ENCODE results near the gene OSGEP.
A peak's percentile ranks its signal among the peaks of the same experiment; 100 is the strongest.
"Not testable (repeated sequence)": the region's sequence is repeated elsewhere in the genome, so short reads cannot be mapped to it uniquely, and the experiment has no call there.

The OSGEP gene

DNA sequence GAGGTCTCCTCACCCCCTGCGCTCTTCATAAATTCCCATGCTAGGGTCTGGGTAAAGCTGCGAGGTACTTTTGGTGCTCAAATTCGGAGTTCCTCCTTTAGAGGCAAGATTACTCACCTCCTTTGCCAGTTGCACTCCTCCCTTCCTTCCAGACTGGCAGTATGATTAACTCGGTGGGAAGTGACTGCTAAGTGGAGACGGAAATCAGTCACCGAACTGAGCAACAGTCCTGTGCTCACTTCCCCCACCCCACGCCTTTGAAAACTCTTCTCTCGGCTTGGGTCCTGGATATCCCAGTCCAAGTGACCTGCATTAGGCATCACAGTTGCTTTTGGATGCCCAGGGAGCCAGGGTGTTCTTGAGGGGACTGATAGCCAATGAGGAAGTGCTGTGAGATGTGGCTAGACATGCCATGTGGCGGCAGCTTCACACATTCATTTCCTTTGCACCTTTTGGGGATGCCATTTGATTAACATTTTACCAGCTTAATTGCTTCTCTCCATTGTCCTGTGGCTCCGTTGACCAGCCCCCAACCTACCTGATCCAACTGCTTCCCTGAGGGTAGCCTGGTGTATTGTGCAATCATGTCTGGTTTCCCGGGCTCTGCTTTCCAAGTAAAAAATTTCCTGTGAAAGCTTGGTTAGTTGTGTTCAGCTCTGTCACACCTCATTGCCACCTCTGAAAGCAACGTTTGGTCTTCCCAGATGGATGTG is 15.4 kb upstream of the OSGEP start:
- peak; percentile 9 for DNase-seq (ENCODE audit: low read depth)

- DNase-seq (ENCODE audit: low read depth): peak; percentile 76
These were observed 14.8 kb upstream of the OSGEP start, which contains the start of gene PNP for GRCh38 chr14:20469242-20469889. TSS of gene PNP (plus strand) at chr14:20469406. CDS start at chr14:20469525, 119 bp downstream.

- no peak for DNase-seq (ENCODE audit: low read depth)
These were observed 14.2 kb upstream of the OSGEP start for GRCh38 chr14:20468764-20469241.

DNA sequence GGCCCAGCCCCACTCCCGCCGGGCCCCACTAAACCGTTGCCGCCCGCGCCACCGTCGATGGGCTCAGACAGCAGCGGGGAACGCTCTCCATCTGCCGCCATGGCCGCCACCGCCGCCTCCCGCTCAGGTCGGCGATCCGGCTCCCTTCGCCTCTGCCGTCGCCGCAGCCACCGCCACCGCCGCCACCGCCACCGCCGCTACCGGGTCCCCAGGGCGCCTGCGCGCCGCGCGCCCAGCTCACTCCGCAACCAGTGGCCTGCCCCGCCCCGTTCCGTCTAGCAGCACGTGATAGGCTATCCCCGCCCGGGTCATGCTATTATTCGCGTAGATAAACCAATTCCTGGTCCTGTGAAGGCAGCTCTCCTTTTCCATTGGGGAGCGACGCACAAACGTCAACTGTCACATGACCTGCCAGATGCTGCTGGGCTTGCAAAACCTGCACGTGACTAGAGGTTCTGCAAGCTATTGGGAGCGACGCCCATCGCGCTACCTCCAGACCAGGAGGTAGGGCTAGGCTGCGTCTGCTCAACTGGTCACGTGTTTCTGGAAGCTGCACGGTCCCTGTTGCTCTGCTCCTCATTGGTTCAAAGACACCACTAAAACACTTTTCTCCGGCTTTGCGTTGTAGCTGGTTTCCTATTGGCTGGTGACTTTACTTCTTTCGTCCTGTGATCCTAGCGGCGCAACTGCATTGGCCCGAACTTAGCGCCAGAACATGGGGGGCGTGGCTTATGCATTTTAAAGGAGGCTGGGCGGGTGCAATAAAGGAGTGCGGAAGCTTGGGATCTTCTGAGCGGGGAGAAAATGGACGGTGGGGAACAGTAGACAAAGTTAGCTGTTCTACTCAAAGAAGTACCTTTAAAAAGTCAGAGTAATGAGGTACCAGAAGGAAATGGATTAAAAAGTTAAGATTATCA is 6.9 kb upstream of the OSGEP start, which contains the start of gene PIP4P1:
Gene PIP4P1 (minus strand): TSS at position 210 of the 917 bp plus-strand sequence. CDS start 109 bp downstream, at position 101.
- peak; percentile 98 for DNase-seq (ENCODE audit: low read depth)

DNA sequence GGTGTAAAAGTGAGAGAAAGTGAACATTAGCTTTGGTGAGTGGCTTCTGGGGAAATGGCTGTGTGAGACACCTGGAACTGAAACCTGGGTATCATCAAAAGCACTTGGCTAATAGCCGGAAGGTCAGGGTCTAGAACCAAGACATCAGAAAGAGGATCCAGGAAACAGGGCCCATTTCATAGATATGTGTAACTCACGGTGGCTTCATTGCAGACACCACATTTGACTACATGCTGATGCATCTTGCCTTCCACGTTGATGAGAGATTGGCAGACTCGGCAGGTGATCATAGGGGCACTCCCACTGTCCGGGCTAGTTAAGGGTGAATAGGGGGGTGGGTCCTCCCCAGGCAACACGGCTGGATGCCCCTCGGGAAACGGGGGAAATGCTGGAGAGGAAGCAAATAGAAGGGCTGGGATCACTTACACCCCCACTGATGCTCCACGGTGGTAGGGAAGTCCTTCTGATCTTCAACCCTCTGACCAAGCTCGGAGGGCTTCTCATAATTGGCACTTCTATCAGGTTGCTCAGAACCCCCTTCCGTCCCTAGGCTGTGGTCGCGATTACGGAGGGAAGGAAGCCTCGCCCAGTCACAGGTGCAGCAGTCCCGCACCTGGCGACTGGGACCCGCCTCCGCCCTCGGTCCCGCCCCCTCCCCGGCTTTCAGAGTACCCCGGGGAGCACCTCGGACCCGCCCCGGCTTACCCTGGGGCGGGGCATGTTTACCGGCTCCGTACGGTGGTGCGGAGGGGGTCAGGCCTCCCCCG is 6.0 kb upstream of the OSGEP start:
- DNase-seq (ENCODE audit: low read depth): peak; percentile 28

DNA sequence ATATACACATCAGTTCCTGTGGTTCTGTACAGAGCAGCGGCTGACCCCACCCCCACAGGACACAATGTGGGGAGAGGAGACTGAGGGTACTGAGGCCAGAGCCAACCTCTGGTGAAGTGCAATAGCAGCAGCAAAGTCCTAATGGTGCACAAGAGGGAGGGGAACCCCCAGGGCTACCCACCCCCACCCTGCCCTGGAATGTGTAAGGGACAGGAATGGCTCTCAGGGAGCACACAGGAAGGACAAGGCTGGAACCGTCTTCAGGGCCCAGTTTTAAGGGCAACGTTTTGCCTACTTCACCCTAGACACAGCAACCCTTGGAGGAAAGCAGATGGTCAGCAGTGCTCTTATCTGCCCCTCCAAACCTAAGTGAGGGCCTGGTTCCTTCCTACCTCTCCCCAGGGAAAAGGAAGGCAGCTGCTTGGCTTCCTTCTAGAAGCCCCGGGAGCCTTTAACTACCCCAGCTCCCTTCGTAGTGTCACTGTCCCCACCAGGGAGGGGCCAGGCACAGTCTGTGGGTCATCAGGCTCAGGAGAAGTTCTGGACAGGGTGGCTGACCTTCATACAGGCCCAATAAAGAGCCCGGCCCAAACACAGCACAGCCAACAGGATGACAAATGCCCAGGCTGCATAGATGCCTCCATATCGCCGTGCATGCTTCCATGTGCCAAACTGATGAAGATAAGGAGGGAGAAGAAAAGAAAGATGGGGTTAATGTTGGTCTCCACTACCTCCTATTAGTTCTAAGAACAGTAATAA is 3.6 kb upstream of the OSGEP start:
- DNase-seq (ENCODE audit: low read depth): no peak

- DNase-seq (ENCODE audit: low read depth): no peak
These were observed 2.4 kb upstream of the OSGEP start for GRCh38 chr14:20456971-20457370.

- peak; percentile 14 for DNase-seq (ENCODE audit: low read depth)
These were observed 1.0 kb upstream of the OSGEP start for GRCh38 chr14:20455355-20456300.

- not testable (repeated sequence) for DNase-seq (ENCODE audit: low read depth)
These were observed 1.8 kb downstream of the OSGEP start for GRCh38 chr14:20452831-20453230.

DNA sequence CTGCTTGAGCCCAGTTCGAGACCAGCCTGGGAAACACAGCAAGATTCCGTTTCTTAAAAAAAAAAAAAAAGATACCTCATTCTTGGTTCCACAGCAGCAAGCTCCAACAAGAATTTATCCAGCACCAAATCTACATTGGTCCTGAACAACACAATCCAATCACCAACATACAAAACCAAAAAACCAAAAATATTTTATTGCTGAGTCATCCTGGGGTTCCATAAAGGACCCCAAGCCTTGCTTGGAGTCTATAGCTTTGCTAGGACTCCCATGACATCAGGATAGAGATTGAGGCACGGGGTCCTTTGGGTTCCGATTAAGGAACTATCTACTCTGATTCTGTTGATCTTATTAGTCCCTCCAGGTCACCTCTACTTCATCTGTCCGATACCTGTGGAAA is 7.7 kb downstream of the OSGEP start:
- no peak for DNase-seq (ENCODE audit: low read depth)

- not testable (repeated sequence) for DNase-seq (ENCODE audit: low read depth)
These were observed 11.0 kb downstream of the OSGEP start for GRCh38 chr14:20443650-20444049.

DNA sequence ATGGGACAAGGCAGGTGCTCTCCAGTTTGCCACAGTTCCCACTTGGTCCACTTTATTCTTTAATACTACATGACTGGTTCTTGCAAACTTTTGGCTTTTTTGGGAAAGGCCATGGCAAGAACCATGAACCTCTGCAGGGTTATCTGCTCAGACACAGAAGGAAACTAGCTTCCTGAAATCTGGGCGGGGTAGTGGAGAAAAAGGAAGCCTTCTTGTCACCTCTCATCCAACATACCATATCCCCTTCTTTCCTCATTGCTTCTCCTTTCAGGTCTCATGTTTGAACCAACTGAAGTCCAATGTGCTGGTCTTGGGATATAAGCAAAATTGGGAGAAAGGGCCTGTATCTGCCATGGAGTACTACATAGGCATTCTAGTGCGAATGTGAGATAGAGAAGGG is 13.2 kb downstream of the OSGEP start:
- no peak for DNase-seq (ENCODE audit: low read depth)

DNA sequence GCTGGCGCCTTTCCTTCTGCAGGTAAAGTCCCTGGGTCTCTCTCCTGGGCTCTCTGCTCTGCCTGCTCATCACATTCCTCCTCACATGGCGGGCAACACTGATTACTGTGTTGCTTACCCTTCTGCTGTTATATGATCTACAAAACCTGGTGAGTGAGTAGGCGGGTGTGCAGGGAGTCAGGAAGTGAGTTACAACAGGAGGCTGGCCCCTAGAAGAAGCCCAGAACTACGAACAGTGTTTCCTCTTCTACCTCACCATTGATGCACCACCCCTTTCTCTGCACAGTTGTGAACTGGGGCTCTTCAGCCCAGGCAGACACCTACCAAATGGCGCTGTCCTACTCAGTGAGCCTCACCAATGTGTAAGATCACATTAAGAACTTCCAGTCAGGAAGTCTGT is 13.7 kb downstream of the OSGEP start:
- DNase-seq (ENCODE audit: low read depth): no peak

DNA sequence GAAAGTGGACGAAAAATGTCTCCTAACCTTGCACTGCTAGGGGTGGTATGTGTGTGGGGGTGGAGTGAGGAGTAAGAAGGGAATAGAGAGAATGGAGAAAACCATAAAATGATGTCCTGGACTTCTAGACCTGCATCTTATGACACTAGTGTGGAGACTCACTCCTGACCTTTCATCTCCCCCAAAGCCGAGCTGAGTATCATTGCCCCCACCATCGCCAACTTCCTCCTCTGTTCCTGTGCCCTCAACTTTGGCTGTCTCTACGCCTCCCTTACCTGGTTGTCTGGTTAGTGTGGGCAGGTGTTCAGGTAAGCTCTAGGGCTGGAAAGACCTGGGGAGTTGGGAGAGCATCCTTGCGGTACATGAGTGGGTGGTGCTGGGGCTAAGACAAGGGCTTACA is 14.1 kb downstream of the OSGEP start:
- no peak for DNase-seq (ENCODE audit: low read depth)

DNA sequence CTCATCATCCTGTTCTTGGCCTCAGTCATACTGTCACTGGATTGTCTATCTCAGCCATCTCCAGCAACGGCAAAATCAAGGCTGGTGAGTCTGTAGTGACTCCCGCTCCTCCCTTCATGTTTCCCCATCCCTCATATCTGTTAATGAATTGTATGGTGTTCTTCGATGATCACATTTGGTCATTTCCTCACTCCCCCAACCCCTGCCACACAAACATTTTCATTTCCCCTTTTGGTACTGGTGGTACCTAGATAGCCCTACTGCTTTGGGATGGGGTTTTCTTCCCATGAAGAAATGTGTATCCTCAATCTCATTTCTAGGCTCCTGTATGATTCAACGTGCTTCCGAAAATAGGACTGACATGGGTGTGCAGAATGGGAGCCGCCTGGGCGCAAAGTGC is 15.9 kb downstream of the OSGEP start:
- DNase-seq (ENCODE audit: low read depth): no peak

DNA sequence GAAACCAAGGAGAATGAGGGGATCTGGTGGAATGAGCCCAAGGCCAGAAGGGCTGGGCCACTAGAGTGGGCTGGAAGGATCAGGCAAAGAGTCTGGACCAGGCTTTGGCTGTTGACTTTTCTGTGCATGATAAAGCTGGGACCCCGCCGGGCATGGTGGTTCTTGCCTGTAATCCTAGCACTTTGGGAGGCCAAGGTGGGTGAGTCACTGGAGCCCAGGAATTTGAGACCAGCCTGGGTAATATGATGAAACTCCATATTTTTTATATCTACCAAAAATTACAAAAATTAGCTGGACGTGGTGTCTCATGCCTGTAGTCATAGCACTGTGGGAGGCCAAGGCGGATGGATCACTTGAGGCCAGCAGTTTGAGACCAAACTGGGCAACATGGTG is 18.3 kb downstream of the OSGEP start:
- no peak for DNase-seq (ENCODE audit: low read depth)

GRCh38 chr14:20435582-20436362 is 18.8 kb downstream of the OSGEP start, which contains the start of gene KLHL33:
TSS of gene KLHL33 (minus strand) at chr14:20436166. CDS start at chr14:20435811, 355 bp downstream.
- no peak for DNase-seq (ENCODE audit: low read depth)

DNA sequence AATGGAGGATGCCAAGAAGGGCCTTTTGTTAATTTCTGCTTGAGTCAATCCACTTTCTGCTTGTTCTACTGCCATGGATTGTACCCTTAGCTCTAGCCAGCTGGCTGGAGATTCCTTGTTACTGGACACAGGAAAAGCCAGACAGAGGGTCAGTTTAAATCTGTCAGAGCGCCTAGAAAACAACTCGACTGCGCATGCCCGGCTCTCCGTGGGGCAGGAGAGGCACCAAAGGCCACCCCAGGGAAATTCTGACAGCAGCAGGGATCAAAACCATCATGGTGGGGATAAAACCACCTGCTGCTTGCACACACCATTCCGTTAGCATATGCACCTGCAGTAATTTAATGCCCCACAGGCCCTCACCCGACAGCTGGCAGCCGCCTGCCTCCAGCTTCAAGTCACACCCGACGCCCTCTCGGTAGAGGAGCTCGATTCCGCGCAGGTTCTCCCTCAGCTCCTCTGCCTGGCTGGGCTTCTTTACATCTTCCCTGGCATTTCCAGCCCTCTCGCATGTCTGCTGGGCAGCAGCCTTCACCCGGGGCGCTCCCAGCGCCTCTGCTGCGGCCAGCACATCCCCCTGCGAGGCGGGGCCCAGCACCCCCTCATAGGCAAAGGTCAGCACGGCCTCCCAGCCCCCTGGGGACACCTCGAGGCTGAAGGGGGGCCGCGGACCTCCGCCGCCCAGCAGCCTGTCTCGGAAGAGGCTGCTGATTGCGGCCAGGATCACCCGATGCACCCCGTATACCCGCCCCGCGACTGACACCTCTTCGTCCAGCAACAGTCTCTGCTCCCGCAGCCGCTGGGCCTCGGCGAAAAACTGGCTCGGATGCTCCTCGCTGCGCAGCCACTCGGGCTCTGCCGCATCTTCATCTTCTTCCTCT is 19.7 kb downstream of the OSGEP start:
- no peak for DNase-seq (ENCODE audit: low read depth)
